SKM-1 treated with dmso at 0.1 percent for 144 hours (cell line): ENCODE results near the gene LIN54.
"Not testable (repeated sequence)": the region's sequence is repeated elsewhere in the genome, so short reads cannot be mapped to it uniquely, and the experiment has no call there.

Experiments used
- DNase-seq: peaks from one replicate; lab custom pipeline; 2025; ENCODE audit not compliant: unreplicated experiment; lab: John Stamatoyannopoulos, UW

LIN54 gene

GRCh38 chr4:83010522-83011318, at the start of gene LIN54:
LIN54 (minus strand) TSS chr4:83010823; CDS start chr4:82984844, 25,979 bp downstream.
- DNase-seq, result peak; percentile 82

GRCh38 chr4:83054928-83055327, 44.3 kb upstream of the LIN54 start:
- DNase-seq, result no peak

GRCh38 chr4:83048781-83049180, 38.2 kb upstream of the LIN54 start:
- DNase-seq, result not testable (repeated sequence)

- DNase-seq, result no peak
Measured at GRCh38 chr4:83046693-83047473, 36.3 kb upstream of the LIN54 start.

- DNase-seq, result no peak
Measured at GRCh38 chr4:83043801-83044407, 33.3 kb upstream of the LIN54 start.

GRCh38 chr4:83043157-83043556, 32.5 kb upstream of the LIN54 start:
- not testable (repeated sequence) for DNase-seq

- DNase-seq, result no peak
Measured at GRCh38 chr4:83040269-83040668, 29.6 kb upstream of the LIN54 start.

- DNase-seq, result no peak
Measured at GRCh38 chr4:83036991-83037665, 26.5 kb upstream of the LIN54 start.

GRCh38 chr4:83034630-83035494, 24.2 kb upstream of the LIN54 start, which contains the start of gene COPS4:
COPS4 (plus strand) TSS chr4:83035183; CDS start chr4:83035225, 42 bp downstream.
- peak; percentile 99 for DNase-seq

GRCh38 chr4:83029688-83030087, 19.1 kb upstream of the LIN54 start:
- DNase-seq, result no peak

GRCh38 chr4:83028976-83029375, 18.4 kb upstream of the LIN54 start:
- DNase-seq, result no peak

- DNase-seq, result no peak
Measured at GRCh38 chr4:83025563-83025962, 14.9 kb upstream of the LIN54 start.

- DNase-seq, result no peak
Measured at GRCh38 chr4:83024233-83024632, 13.6 kb upstream of the LIN54 start.

- DNase-seq, result not testable (repeated sequence)
Measured at GRCh38 chr4:83023599-83023998, 13.0 kb upstream of the LIN54 start.

- DNase-seq, result peak; percentile 48
Measured at GRCh38 chr4:83022724-83023450, 12.3 kb upstream of the LIN54 start.

GRCh38 chr4:83019794-83020494, 9.3 kb upstream of the LIN54 start:
- no peak for DNase-seq

GRCh38 chr4:83013902-83014301, 3.3 kb upstream of the LIN54 start:
- DNase-seq, result no peak

- DNase-seq, result no peak
Measured at GRCh38 chr4:83013420-83013867, 2.8 kb upstream of the LIN54 start.
